GM19351 (cell line): Measurements from ENCODE around the gene IKZF2.
"Not testable (repeated sequence)": the region's sequence is repeated elsewhere in the genome, so short reads cannot be mapped to it uniquely, and the experiment has no call there.

Experiments
- ATAC-seq: cut with Tn5 transposase; IDR thresholded peaks from one replicate; pipeline ENCODE4 v1.9.1; 2021; ENCODE audit warnings: mild to moderate bottlenecking, moderate library complexity; ENCODE audit not compliant: unreplicated experiment

Gene IKZF2

GRCh38 chr2:213057977-213058376 lies 93.4 kb downstream of the IKZF2 start:
- ATAC-seq: no peak

DNA sequence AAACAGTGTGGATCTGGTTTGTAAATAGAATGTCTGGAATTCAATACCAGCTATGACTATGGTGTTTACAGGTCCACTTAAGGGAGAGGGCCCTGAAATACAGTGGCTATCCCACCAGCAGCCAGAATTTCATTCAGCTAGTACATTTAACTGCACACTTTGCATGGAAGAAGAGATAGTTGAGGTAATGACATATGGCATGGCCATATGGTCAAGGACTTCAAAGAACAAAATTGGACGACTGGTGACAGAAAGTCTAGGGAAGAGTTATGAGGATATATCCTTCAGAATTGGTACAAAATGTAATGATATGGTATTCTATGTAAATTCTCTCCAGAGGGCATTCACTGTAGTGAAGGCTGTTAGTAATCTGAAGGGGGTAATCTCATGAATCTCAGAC lies 105.0 kb downstream of the IKZF2 start:
- no peak for ATAC-seq

DNA sequence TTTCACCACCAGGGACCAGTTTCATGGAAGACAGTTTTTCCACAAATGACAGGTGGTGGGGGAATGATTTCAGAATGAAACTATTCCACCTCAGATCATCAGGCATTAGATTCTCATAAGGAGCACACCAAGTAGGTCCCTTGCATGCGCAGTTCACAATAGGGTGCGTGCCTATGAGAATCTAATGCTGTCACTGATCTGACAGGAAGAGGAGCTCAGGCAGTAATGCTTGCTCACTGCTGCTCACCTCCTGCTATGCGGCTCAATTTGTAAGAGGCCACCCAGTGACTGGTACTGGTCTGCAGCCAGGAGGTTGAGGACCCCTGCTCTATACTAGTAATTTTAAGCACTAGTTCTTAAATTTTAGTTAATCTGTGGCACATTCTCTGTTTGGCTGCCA lies 107.8 kb downstream of the IKZF2 start:
- ATAC-seq: no peak

DNA sequence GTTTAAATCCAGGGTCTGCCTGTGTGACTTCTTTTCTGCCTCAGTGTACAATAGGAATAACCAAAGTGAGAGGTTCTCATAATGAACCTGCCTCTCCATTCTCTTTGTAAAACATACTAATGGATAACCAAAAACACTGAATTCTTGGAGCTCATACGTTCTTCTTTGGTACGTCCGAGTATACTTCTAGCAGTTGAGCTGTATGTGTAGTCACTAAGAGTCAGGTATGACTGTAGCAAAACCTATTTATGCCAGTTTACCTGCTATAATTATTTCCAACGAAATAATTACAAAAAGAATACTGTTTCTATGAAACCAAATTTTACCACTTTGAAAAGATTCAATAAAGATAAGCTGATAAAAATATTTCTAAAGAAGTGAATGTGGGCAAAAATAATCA lies 109.2 kb downstream of the IKZF2 start:
- ATAC-seq: no peak

DNA sequence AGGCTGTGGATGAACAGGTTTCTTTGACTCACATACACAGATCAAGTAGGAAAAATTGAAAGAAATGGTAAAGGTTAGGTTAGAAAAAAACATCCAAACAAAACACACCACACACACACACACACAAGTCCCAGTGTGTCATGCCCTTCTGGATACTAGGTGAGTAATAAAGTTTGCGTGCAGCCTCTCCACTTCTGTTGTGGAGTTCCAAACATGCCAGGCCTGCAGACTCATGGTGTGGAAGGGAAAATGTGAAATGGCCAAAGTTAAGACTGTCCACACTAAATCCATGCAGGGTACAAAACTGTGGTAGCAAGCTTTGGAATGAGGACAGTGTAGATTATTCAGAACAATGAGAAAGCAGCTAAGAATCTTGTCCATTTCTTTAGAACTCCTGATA lies 114.6 kb downstream of the IKZF2 start:
- no peak for ATAC-seq

- ATAC-seq: no peak
Measured at GRCh38 chr2:213034585-213034984, 116.8 kb downstream of the IKZF2 start.

- no peak for ATAC-seq
Measured at GRCh38 chr2:213032607-213033006, 118.8 kb downstream of the IKZF2 start.

GRCh38 chr2:213022987-213023386 lies 128.4 kb downstream of the IKZF2 start:
- peak; percentile 58 for ATAC-seq

- peak; percentile 81 for ATAC-seq
Measured at GRCh38 chr2:213021971-213022899, 129.2 kb downstream of the IKZF2 start.

DNA sequence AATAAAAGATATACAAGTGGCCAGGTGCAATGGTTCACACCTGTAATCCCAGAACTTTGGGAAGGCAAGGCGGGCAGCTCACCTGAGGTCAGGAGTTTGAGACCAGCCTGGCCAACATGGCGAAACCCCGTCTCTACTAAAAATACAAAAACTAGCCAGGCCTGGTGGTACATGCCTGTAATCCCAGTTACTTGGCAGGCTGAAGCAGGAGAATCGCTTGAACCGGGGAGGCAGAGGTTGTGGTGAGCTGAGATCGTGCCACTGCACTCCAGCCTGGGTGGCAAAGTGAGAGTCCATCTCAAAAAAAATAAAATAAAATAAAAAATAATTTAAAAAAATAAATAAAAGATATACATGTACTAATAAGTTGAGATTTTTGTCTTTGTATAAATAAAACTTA lies 130.5 kb downstream of the IKZF2 start:
- not testable (repeated sequence) for ATAC-seq

- no peak for ATAC-seq
Measured at GRCh38 chr2:213020268-213020667, 131.1 kb downstream of the IKZF2 start.

DNA sequence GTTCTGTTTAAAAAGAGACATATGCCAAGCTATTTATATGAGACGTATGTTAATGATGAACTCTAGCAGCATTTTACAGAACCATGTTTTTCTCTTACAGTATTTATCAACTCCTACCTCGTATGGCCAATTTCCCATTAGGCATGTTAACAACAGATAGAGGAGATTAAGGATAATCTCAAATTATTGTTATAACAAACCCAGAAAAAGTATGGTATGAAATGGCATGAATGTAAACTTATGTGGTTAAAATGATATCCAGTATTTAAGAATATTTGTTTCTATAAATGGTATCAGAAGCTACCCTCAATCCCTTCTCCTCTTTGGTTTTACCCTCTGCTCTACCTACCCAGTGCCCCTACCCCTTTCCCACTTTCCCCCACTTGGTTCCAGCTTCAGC lies 132.0 kb downstream of the IKZF2 start:
- no peak for ATAC-seq

GRCh38 chr2:213018340-213018901 lies 133.0 kb downstream of the IKZF2 start:
- no peak for ATAC-seq

DNA sequence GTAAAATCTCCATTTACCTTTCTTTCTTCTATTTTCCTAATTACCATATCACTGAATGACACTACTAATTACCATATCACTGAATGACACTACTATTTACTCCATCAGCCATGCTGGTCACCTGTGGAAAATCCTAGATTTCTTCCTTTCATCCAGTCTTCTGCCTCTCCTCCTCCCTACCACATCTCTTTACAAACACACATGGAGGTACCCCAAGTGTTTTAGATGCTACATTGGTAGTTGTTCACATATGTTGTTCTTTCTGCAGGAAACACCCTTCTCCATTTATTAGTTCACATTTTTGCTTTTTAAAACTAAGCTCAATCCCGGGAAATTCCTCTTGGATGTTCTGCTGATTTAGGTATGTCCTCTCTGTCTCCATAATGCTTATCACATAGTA lies 134.0 kb downstream of the IKZF2 start:
- ATAC-seq: no peak

- no peak for ATAC-seq
Measured at GRCh38 chr2:213016984-213017351, 134.4 kb downstream of the IKZF2 start.

- peak; percentile 28 for ATAC-seq
Measured at GRCh38 chr2:213016166-213016983, 135.0 kb downstream of the IKZF2 start.

DNA sequence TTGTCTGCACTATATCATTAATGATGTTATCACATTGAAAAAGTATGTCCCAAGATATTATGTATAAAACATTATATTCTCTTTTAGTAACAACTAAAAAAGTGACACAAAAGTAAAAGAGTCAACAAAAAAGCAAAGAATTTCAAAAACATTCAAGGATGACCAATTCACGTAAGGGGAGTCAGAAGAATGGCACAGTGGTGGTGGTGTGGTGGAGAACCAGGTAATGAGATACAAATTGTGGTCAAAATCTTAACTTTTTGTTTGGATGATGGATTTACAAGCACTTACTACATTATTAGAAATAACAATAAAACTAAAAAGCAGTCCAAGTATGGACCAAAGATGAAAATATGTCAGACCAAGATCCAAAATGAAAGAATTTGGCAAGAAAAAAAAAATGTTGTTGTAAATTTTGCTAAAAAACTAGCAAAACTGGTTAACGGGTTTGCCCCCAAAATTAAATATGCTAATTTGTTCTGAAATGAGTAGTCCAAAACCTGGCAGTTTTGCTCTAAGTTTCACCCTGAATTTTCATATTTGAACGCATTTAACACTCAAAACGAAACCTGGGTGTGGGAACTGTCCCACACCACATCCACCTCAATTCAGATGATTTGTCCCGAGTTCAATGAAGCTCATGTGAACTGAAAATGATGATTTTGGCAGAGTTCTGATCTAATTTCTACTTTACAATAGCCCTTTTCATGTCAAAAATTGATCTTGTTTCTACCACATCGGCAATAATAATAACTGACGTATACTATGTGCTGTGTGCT lies 135.8 kb downstream of the IKZF2 start:
- peak; percentile 75 for ATAC-seq

DNA sequence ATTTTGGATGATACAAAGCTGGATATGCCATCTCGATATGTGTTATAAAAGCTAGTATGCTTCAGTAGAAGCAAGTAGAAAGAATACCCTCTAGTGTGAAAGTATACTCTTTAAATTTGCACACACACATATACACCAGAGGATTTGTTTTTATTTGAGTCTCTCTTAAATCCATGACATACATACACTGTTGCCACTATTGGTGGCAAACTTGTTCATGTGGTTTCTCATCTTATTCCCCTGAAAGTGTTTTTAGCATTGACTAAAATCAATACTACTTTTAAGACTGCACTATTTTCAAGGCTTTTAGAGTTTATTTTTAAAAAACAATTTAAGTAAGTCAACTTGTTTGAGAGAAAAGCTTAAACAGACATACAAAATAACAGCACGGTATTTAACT lies 137.4 kb downstream of the IKZF2 start:
- no peak for ATAC-seq

DNA sequence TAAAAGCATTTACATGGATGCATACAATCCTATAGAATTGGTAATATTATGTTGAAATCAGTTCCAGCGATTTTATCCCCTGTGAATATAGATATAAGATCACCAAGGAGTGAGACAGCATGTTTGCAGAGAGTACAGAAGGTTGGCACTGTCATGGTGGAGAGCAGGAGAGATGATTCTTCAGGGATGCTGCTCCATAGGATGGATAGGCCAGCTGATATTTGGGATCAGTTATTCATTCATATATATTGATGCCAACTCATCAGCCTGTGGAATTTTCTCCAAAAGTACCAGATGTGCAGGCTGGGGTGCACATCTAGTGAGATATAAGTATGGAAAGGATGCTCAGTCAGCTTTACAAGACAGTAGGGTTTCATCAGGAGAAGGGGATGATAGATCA lies 139.9 kb downstream of the IKZF2 start:
- no peak for ATAC-seq

- peak; percentile 69 for ATAC-seq
Measured at GRCh38 chr2:213010106-213010779, 141.2 kb downstream of the IKZF2 start.
